ENCODE results near the gene CDK9.

- peak in 1 of 2 experiments; percentile 54; a peak in 2 of 4 replicates for TF ChIP-seq CTCF (conservative IDR thresholded peaks at IDR 0.05; ENCODE audit: low read depth in 2 of 2)
- no peak for TF ChIP-seq POLR2AphosphoS5 (IDR thresholded peaks at IDR 0.05; ENCODE audit: low read depth)
- no peak for TF ChIP-seq EZH2 (IDR thresholded peaks at IDR 0.05; ENCODE audit: low read depth, unreplicated experiment)
Observed at GRCh38 chr9:127786773-127787104, 905 bp downstream of the CDK9 start.
